HG03354 (cell line): ENCODE results near the gene BCAS1.
A peak's percentile ranks its signal among the peaks of the same experiment; 100 is the strongest.

Experiments
- ATAC-seq: cut with Tn5 transposase; IDR thresholded peaks from one replicate; pipeline ENCODE4 v1.9.1; 2021; ENCODE audit warnings: mild to moderate bottlenecking; ENCODE audit not compliant: unreplicated experiment, poor library complexity, severe bottlenecking

The BCAS1 gene

GRCh38 chr20:54103762-54104600 lies 33.6 kb upstream of the BCAS1 start:
- no peak for ATAC-seq

- peak; percentile 91 for ATAC-seq
Measured at GRCh38 chr20:54103067-54103761, 32.8 kb upstream of the BCAS1 start.

GRCh38 chr20:54102543-54102942 lies 32.1 kb upstream of the BCAS1 start:
- ATAC-seq = no peak

GRCh38 chr20:54100563-54100962 lies 30.2 kb upstream of the BCAS1 start:
- no peak for ATAC-seq

DNA sequence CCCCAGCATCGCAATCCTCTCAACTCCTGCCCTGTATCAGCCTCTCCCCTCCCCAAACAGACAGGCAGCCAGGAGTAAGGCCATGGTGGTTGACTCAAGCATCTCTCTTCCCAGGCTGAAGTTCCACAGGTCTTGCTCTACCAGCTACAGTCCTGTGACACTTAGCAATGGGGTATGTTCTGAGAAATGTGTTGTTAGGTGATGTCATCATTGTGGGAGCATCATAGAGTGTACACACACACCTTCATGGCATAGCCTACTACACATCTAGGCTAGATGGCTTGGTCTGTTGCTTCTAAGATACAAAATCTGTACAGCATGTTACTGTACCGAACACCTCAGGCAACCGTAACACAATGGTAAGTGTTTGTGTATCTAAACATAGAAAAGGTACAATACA lies 29.5 kb upstream of the BCAS1 start:
- ATAC-seq = no peak

DNA sequence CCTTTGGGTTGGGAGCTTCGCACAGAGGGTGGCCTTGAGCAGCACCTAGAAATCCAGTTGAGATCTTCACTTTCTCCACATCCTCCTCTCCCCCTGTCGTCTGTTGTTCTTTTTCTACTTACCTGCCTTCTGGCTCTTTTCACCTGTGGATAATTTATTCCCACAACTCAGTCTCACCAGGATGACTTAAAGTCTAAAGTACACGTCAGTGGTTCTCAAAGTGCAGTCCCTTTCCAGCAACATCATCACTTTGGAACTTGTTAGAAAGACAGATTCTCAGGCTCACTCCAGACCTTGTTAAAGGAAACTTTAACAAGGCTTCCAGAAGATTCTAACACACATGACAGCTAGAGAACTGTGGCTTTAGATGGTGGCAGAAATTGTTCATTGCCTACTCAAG lies 27.7 kb upstream of the BCAS1 start:
- no peak for ATAC-seq

DNA sequence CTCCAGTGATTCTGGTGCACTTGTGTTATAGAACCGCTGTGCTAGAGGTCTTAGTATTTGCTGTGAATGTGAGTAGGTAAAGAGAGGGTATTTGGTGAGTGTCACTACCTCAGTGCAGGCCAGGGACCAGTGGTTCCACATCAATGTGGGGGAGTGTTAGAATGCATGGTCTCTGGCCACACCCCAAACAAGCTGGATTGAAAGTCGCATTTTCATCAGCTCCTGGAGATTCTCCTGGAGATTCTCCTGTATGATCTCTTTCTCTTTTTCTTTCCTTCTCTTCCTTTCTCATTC lies 26.8 kb upstream of the BCAS1 start:
- ATAC-seq = no peak

DNA sequence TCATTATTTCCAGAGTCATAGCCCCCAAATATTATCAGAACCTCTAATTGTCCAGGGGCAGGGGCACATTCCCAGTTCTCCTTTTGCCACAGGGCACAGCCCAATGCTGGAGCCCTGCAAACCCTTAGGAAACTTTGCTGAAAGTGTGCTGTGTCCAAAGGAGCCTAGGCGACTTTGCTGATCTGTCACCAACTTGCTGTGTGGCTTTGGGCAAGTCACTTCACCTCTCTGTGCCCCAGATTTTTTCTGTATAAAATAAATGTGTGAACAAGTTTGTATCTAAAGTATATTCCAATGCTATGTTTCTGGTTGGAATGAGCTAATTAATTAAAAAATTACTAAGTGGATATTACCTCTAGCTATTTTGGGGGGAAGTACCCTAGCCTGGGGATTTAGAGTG lies 25.4 kb upstream of the BCAS1 start:
- ATAC-seq = no peak

DNA sequence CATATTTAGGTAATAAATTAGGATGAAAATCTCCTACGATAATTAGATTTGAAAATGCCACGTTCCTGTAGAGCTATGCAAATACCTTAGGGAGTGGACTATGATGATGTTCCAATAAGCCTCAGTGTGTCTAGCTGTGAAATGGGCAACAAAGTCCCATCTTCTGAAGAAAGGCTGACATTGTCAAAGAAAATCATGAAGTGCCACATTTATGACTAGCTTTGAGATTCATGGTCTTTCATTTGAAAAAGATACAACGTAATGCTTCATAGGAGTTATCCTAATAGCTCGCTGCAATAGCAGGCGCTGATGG lies 23.8 kb upstream of the BCAS1 start:
- no peak for ATAC-seq

DNA sequence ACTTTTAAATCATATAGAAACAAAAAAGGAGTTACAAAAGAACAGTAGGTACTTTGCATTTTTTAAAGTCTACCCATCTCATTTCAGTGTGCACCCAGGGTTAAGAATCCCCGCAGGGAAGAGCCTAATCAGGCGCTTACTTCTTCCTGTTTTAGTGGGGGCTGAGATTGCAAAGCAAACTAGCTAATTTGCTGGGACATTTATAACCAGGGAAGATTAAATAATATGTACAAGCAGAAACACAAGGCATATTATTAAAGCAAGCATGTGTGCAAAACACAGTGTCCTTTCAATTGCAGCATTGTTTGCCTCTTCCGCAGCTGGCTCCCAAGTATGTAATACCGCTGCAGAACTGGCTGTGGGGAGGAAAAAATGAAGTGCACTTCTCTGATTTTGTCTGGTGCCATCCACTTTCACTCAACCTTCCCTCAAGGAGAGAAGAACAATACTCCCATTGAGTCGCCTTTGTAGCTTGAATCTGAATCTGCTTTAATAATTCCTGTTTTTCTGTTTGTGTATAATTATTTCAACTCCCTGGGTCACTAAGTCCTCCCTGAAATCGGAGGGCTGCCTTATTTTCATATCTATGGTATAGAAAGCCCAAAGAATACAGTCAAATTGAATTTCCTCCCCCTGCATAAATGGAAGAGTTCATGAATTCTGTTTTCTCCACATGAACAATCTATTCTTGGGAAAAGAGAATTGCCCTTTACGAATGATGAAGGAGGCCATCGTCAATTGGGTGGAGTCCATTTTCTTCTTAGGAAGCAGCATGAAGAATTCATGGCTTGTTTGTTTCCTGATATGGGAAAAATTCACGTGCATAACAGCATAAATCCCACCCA lies 23.3 kb upstream of the BCAS1 start:
- ATAC-seq = no peak

- no peak for ATAC-seq
Measured at GRCh38 chr20:54092021-54092420, 21.6 kb upstream of the BCAS1 start.

GRCh38 chr20:54091120-54091480 lies 20.7 kb upstream of the BCAS1 start:
- ATAC-seq = no peak

GRCh38 chr20:54090230-54091119 lies 20.1 kb upstream of the BCAS1 start:
- ATAC-seq = no peak

DNA sequence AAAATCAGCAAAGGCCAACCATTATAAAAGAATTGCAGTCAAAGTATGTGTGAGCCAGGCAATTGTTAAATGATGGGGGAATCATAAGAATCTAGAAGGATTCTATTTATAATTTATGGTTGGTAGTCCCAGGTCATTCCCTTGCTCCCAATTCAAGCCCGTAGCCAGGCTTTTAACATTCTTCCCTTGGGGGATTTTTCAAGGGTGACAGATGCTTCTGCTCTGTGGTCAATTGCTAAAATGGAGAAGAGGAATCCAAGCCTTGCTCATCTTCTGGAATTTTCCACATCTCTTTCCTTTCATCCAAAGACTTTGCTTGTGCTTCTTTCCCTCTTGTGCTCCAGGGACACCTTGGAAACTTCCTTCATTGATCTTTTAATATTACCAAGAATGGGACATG lies 18.0 kb upstream of the BCAS1 start:
- ATAC-seq = no peak

GRCh38 chr20:54086507-54087039 lies 16.2 kb upstream of the BCAS1 start:
- ATAC-seq = no peak

- ATAC-seq = no peak
Measured at GRCh38 chr20:54085910-54086309, 15.5 kb upstream of the BCAS1 start.

GRCh38 chr20:54085425-54085824 lies 15.0 kb upstream of the BCAS1 start:
- no peak for ATAC-seq

GRCh38 chr20:54084727-54085388 lies 14.5 kb upstream of the BCAS1 start:
- ATAC-seq = no peak

- no peak for ATAC-seq
Measured at GRCh38 chr20:54084193-54084592, 13.8 kb upstream of the BCAS1 start.
